ENCODE measurements around the gene SFMBT2.
"Not testable (repeated sequence)": the region's sequence is repeated elsewhere in the genome, so short reads cannot be mapped to it uniquely, and the experiment has no call there.

Gene SFMBT2

DNA sequence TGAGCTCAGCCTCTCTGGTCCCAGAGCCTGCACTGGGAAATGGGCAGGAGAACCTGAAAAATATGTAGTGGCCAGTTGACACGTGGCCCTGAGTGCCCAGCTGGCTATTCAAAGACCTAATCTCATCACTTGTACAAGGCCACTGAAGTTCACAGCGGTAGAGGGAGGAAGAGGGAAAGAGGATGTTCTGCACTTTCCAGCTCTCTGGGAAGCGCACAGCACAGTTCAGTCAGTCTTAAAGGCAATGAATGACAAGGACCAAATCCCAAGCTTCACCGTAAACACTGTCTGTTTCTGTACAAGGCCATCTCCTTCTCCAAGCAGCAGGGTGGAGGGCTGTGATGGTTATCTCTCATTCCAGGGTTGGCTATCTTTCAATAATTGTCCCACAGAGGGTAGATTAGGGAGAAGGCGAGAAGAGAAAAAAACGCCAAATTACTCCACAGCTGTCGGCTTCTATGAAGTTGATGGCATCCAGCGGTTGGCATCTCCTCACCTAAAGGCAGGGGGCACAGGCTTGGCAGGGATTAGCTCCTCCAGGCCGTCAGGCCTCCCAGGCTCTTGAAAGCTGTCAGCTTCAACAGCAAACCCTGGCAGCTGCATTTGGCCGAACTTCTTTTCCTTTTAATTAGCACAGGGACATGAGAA lies 10.6 kb downstream of the SFMBT2 start:
- DNase-seq: no peak

- DNase-seq: no peak
These were observed 11.3 kb downstream of the SFMBT2 start for GRCh38 chr10:7399533-7399932.

DNA sequence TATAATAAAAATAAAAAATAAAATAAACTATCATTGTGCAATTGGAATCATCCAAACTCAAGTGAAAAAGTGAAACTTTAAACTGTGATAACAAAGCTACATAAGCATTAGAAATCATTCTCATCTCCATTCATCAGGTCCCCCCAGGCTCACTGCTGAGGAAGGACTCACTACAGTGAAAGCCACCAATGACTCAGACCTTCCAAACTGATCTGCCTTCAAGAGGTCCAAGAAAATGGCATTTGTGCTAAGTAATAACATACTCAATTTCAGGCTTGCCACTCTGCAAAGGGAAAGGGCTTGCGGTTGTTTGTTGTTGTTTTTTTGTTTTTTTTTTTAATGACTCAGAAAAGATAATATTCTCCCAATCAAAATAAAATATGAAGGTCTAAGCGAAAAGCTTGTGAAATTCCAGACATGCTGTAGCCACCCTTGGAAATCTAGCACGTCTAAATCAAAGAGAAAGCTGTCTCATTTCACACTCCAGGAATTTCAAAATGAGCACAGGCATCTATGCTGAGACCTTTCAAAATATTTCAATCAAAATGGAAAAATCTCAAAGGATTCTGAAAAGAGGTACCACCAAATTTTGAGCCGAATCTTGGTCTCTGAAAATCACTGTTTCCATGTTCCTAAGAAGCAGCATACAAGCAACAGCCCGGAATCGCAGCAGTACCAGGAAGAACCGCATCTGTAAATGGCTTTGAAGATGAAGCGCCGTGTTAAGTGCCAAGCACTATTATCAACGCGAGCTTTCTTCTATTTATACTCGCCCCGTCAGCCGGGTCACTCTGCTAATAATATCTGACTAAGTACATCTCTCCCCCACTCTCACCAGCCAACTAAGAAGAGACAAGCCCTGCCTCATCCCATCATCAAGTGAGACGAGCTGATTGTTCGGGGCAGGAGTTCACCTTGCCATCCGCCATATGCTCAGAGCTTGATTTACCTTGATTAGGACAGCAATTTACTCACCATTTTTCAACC lies 13.5 kb downstream of the SFMBT2 start:
- no peak for DNase-seq

DNA sequence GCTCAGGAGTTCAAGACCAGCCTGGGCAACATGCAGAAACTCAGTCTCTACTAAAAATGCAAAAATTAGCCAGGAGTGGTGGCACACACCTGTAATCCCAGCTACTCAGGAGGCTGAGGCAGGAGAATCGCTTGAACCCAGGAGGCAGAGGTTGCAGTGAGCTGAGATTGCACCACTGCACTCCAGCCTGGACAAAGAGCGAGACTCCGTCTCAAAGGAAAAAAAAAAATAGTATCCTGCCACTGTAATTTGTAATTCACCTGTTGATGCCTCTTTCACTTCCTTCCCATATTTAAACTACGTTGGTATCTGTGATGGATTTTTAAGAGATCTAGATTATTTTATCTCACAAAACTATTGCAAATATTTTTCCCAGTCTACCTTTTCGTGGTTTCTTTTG lies 18.5 kb downstream of the SFMBT2 start:
- not testable (repeated sequence) for DNase-seq

DNA sequence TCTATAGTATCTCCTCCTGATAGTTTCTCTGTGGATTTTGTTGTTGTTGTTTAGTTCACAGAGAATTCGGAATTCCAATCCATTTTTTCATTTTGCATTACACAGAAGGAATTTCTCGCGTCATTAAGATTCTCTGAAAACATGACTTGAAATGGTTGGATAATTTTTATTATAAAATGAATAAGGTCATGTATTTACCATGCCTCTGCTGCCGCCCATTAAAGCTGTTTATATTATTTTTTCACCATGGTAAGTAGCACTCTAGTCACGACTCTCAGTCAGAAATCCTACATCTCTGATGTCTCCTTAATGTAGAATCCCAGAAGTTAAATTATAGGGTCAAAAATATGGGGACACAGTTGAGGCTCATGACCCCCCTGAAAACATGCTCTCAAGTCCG lies 19.1 kb downstream of the SFMBT2 start:
- DNase-seq: no peak

DNA sequence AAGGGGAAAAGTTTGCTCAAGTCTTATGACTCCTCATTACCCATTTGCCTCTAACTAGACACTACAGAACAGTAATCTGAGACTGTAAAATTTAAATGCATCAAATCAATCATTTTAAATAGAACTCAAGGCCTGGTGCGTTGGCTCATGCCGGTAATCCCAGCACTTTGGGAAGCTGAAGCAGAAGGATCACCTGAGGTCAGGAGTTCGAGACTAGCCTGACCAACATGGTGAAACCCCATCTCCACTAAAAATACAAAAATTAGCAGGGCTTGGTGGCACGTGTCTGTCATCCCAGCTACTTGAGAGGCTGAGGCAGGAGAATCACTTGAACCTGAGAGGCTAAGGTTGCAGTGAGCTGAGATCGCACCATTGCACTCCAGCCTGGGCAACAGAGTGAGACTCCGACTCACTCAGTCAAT lies 20.1 kb downstream of the SFMBT2 start:
- not testable (repeated sequence) for DNase-seq

DNA sequence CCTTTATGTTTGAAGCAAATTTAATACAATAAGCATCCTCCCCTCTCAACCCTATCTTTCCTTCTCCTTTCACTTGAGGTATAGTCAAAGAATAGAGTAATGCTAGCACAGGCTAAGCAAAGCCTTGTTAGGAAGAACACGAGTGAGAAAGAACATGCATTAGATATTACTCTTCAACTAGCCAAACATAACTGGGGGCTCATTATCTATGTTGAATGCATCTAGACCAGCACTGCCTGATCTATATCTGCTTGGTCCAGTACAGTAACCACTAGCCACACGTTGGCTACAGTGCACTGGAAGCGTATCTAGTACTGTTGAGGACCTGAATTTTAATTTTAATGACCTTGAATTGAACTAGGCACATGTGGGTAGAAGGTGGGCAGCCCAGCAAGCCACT lies 21.0 kb downstream of the SFMBT2 start:
- no peak for DNase-seq

- no peak for DNase-seq
These were observed 21.5 kb downstream of the SFMBT2 start for GRCh38 chr10:7389346-7389745.

DNA sequence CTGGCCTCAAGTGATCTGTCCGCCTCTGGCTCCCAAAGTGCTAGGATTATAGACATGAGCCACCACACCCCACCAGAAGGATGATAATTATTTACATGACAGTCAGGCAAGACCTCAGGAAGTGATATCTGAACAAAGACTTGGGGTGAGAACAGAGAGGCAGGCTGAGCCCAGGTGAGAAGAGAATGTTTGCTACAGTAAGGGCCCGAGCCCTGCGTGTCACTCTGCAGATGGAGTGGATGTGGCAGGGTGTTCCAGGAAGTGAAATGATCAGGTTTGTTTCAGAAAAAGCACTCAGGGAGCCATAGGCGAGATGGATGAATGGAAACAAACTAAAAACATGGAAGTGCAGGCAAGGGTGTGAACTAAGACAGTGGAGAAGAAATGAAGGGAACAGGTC lies 22.2 kb downstream of the SFMBT2 start:
- no peak for DNase-seq

DNA sequence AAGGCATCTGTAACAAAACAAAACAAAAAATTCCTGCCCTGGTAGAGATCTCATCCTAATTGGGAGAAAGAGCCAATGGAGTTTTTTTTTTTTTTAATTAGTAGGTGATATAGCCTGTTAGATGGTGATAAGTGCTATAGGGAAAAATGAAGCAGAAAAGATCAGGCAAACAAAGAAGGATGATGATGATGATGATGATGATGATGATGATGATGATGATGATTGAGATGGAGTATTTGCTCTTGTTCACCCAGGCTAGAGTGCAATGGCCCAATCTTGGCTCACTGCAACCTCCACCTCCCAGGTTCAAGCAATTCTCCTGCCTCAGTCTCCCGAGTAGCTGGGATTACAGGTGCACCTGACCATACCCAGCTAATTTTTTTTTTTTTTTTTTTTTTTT lies 22.7 kb downstream of the SFMBT2 start:
- DNase-seq: not testable (repeated sequence)

GRCh38 chr10:7385114-7385513 lies 25.7 kb downstream of the SFMBT2 start:
- DNase-seq: no peak

DNA sequence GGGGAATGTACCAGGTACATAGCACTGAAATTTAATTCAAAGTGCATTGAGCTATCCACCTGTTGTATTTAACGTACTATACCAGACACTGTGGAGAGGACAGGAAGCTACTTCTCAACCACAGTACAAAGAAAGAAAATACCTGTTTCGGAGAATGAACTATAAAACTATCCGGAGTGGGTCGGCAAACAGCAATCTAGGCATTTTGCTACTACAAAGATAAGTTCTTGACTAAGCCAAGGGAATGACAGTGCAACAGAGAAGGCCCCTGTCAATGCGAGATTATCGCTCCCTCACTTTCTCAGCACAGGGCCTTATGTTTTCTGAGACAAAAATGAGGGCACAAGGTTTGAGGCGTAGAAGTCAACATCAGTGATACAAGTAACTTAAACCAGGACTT lies 27.4 kb downstream of the SFMBT2 start:
- no peak for DNase-seq

DNA sequence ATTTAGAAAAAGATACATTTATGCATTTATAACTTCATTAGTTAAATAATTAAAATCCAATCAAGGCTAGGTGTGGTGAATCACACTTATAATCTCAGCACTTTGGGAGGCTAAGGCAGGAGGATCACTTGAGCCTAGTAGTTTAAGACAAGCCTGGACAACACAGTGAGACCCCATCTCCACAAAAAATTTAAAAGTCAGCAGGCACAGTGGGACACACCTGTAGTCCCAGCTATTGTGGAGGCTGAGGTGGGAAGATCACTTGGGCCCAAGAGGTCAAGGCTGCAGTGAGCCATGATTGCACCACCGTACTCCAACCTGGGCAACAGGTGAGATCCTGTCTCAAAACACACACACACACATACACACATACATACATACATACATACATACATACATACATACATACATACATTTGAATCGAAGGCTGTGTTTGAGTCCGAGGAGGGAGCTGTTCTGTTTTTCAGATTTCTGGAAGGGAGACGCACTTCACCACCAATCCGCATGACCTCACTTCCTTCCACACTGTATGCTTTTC lies 30.1 kb downstream of the SFMBT2 start:
- no peak for DNase-seq

- DNase-seq: no peak
These were observed 32.0 kb downstream of the SFMBT2 start for GRCh38 chr10:7378602-7379403.

- DNase-seq: no peak
These were observed 33.1 kb downstream of the SFMBT2 start for GRCh38 chr10:7377614-7378248.

- DNase-seq: no peak
These were observed 36.0 kb downstream of the SFMBT2 start for GRCh38 chr10:7374795-7375194.

- no peak for DNase-seq
These were observed 37.8 kb downstream of the SFMBT2 start for GRCh38 chr10:7373039-7373438.

GRCh38 chr10:7372504-7372903 lies 38.3 kb downstream of the SFMBT2 start:
- no peak for DNase-seq

DNA sequence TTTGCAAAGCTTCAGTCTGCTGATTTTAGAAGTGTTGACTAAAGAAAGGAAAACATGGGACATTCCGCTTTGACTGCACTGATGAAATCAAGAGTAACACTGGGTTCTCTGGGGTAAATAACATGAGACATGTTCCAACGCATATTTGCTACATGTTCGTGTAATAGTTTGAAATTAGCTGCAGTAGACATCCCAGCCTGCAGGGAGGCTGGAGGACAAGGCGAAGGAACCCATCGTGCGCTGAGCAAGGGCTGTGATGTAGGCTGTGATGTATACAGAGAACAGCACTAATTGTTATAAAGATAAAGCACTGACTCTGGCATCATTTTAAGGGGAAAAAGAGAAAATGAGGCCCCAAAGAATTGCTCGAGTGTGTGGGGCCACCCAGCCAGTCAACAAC lies 40.3 kb downstream of the SFMBT2 start:
- DNase-seq: no peak

DNA sequence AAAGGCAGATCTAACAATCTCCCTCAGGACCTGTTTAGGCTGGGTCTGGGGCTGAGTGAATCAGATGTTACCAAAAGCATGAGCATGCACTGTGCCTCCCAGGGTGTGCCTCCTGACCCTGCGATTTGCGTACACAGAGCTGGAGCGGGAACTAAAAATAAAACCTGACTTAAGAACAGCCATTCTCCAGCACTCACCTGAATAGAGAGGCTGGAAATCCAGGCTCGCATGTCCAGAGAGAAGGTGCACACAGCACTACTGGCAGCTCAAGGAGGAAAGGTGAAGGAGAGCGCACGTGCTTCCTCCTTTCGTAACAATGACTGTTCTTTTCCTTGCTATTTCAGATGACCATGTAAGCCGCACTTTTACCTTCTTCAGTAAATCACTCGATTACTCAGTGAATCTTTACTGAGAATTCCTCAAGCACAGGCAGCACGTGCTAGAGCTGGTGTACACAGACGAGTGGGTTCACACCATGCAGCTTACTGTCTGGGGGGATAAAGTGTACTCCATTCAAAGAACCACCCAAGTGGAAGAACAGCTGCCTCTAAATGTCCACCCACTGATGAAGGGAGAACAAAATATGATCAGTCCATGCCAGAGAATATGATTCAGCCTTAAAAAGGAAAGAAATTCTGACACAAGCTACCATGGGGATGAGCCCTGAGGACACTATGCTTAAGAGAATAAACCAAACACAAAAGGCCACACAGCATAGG lies 45.6 kb downstream of the SFMBT2 start:
- no peak for DNase-seq

DNA sequence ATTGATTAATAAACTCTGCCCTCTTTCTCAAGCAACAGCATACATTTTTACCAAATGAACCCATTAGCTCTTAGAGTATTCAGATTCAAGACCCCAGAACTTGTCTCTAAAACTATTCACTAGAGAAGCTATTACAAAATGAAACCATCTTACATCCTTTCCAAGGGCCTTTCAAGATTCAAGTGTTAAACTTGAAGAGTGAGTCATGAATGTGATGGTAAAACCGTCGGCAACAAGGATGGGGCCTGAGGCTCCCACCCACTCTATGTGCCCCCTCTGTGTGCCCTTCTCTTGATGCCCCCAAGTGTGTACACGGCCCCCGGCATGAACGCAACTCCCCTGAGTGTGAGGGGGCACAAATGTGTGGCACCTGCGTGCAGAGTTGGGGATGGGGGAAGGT lies 46.4 kb downstream of the SFMBT2 start:
- no peak for DNase-seq

DNA sequence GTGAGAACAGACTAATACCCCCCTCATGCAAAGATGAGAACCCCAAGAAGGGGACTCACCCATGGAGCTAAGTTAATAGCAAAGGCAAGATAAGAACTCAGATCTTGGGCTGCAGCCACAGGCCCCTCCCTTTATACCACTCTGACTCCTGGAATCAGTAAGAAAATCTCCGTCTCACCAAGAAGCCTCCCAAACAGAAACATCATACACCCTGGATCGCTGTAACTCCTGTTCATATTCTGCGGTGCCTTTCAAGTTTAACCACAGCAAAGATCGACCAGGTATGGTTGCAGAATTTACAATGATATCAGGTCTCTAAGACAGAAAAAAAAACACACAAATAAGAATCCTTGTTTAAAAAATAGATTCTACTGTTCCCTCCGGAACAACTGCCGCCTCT lies 47.1 kb downstream of the SFMBT2 start:
- DNase-seq: no peak

Data from stimulated activated CD4-positive, alpha-beta T cell treated with anti-CD3 and anti-CD28 coated beads, Interleukin-12 subunit alpha, Interleukin-12 subunit beta, amount 100 ng/mL, for 4 hours (primary cell).